ENCODE results near the gene RPTOR.

Gene RPTOR

DNA sequence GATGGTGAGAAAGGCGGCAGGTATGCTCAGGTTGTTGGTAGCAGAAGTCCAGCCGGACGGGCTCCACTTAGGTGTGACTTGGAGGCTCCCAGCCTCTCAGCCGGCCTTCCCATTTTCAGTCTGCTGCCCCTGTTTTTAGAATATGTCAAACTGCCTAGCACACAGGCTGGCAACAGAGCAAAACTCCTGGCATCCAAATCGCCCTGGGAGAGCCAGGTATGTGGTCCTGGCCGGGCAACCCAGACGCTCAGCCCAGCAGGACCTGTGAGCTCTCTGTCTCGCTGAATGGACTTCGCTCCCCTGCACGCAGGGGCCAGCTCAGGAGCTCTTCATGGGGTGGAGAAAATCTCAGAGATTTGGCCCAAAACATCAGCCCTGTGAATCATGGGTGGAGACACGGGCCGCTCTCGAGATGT, 299.1 kb downstream of the RPTOR start:
- no peak for TF ChIP-seq GABPA (IDR thresholded peaks at IDR 0.05; ENCODE audit: low read depth)
- no peak overlapping the region for H3K4me3 ChIP-seq (replicated peaks; ENCODE audit: insufficient read depth, low read length)
- no peak for DNase-seq (ENCODE audit: low read depth in 1 of 2, low spot score in 1 of 2)
- H3K27ac ChIP-seq (replicated peaks) = no peak overlapping the region
- no peaks in the 10 kb centered on the region for H3K27me3 ChIP-seq (ENCODE audit: insufficient read depth, poor library complexity, severe bottlenecking)

DNA sequence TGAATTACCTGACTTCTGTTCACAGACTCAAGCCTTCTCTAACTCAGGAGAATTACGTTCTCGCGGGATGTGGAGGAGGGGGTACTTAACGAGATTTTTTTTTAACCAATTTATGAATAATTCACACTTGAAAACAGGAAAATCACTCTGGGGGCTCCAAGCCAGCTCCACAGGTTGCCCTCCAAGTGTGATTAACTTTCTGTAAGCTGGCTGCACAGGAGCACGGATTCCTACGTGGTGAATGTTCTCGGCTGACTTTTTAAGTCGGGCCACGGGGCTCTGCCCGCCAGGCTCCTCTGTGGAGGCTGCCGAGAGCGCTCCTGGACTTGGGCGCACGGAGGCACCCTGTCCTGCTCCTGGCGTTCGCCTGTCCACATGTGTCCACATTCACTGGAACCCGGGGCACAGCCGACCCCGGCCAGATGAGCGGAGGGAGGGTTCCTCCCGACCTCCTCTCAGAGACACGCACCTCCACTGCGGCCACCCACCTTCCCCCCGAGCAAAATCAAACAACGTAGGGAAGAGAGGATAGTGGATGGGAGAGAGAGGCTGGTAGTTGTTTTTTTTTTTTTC, 299.9 kb downstream of the RPTOR start:
- Histone ChIP-seq H3K27me3 (ENCODE audit: insufficient read depth, poor library complexity, severe bottlenecking) (no peaks in the 10 kb centered on the region), H3K4me3 (replicated peaks; ENCODE audit: insufficient read depth, low read length) (no peak overlapping the region), H3K27ac (replicated peaks) (no peak overlapping the region)
- DNase-seq (ENCODE audit: low read depth in 1 of 2, low spot score in 1 of 2) = no peak
- TF ChIP-seq, protein P1, sequence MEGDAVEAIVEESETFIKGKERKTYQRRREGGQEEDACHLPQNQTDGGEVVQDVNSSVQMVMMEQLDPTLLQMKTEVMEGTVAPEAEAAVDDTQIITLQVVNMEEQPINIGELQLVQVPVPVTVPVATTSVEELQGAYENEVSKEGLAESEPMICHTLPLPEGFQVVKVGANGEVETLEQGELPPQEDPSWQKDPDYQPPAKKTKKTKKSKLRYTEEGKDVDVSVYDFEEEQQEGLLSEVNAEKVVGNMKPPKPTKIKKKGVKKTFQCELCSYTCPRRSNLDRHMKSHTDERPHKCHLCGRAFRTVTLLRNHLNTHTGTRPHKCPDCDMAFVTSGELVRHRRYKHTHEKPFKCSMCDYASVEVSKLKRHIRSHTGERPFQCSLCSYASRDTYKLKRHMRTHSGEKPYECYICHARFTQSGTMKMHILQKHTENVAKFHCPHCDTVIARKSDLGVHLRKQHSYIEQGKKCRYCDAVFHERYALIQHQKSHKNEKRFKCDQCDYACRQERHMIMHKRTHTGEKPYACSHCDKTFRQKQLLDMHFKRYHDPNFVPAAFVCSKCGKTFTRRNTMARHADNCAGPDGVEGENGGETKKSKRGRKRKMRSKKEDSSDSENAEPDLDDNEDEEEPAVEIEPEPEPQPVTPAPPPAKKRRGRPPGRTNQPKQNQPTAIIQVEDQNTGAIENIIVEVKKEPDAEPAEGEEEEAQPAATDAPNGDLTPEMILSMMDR (IDR thresholded peaks at IDR 0.05; ENCODE audit: insufficient read depth, low read length) = no peak
- TF ChIP-seq SPI1 (IDR thresholded peaks at IDR 0.05; ENCODE audit: borderline replicate concordance, low read depth) (no peak), POLR2AphosphoS5 (IDR thresholded peaks at IDR 0.05; ENCODE audit: low read depth) (no peak), GABPA (IDR thresholded peaks at IDR 0.05; ENCODE audit: low read depth) (no peak)
- TF ChIP-seq, protein P2, sequence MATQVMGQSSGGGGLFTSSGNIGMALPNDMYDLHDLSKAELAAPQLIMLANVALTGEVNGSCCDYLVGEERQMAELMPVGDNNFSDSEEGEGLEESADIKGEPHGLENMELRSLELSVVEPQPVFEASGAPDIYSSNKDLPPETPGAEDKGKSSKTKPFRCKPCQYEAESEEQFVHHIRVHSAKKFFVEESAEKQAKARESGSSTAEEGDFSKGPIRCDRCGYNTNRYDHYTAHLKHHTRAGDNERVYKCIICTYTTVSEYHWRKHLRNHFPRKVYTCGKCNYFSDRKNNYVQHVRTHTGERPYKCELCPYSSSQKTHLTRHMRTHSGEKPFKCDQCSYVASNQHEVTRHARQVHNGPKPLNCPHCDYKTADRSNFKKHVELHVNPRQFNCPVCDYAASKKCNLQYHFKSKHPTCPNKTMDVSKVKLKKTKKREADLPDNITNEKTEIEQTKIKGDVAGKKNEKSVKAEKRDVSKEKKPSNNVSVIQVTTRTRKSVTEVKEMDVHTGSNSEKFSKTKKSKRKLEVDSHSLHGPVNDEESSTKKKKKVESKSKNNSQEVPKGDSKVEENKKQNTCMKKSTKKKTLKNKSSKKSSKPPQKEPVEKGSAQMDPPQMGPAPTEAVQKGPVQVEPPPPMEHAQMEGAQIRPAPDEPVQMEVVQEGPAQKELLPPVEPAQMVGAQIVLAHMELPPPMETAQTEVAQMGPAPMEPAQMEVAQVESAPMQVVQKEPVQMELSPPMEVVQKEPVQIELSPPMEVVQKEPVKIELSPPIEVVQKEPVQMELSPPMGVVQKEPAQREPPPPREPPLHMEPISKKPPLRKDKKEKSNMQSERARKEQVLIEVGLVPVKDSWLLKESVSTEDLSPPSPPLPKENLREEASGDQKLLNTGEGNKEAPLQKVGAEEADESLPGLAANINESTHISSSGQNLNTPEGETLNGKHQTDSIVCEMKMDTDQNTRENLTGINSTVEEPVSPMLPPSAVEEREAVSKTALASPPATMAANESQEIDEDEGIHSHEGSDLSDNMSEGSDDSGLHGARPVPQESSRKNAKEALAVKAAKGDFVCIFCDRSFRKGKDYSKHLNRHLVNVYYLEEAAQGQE (IDR thresholded peaks at IDR 0.05; ENCODE audit: insufficient replicate concordance, low read depth) = no peak

DNA sequence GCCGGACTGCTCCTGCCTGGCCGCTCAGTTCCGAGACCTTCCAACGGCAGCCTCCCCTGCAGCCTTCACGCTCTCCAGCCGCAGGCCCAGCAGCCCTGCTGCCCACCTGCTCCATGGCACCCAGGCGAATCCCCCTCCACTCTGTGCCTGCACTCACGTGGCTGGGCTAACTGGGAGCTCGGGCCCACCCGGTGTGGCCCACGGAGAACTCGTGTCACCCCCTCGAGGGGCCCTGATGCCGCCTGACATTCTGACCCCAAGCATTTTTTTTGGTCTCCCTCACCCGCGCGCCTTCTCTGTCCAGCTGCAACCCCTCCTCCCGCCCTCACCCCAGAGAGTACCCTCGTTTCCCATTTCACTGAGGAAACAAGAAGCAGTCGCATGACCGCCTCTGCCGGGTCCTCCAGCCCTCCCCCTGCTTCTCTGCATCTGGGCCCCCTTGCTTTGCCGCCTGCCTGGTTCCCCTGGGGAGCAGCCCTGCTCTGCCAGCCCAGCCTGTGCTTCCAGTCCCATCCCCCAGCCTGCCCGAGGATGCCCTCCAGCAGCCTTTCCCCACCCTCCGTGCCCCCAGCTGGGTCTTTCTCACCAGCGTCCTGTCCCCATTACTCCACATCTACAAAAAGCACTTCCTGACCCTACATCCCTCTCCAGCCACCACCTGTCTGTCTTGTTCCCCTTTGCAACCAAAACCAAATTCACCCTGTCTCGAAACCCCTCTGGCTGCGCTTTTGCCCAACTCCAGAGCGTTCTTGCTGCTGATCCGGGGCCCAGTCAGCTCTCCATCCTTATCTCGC, 300.6 kb downstream of the RPTOR start:
- TF ChIP-seq, protein P2 (IDR thresholded peaks at IDR 0.05; ENCODE audit: insufficient replicate concordance, low read depth) = no peak
- TF ChIP-seq GABPA (IDR thresholded peaks at IDR 0.05; ENCODE audit: low read depth) = no peak
- TF ChIP-seq, protein P1 (IDR thresholded peaks at IDR 0.05; ENCODE audit: insufficient read depth, low read length) = no peak
- no peak for TF ChIP-seq POLR2AphosphoS5 (IDR thresholded peaks at IDR 0.05; ENCODE audit: low read depth)
- no peak overlapping the region for H3K4me3 ChIP-seq (replicated peaks; ENCODE audit: insufficient read depth, low read length)
- no peak overlapping the region for H3K27ac ChIP-seq (replicated peaks)
- no peak for DNase-seq (ENCODE audit: low read depth in 1 of 2, low spot score in 1 of 2)
- no peaks in the 10 kb centered on the region for H3K27me3 ChIP-seq (ENCODE audit: insufficient read depth, poor library complexity, severe bottlenecking)

DNA sequence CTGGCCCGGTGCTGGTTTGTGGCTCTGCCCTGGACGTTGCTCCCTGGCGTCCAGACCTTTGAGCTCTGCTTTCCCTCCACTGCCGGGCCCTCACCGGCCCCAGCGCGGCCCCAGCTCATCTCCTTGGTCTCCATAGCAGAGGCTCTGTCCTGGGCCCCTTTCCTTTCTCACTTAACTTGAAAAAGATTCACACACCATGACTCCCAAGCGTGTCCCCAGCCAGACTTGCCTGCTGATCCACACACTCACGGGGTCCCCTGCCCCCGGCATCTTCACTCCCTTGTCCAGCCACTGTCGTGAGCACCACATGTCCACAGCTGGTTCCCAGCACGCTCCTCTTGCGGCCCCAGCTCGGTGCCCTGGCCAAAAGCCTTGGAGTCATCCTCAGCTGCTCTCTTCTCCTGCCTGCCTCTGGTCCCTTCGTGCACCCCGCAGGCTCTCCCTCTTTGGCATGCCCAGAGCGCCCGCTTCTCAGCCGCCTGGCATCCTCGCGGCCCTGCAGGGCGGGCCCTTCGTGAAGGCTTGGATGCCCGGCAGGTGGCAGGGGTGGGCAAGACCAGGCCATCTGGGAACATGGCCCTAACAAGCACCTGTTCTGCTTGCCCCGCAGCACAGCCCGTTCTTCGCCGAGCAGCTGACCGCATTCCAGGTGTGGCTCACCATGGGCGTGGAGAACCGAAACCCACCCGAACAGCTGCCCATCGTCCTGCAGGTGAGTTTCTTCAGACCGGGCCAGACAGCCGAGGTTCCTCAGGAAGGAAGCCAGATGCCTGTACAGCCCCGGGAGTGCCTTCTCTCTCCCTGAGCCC, 301.4 kb downstream of the RPTOR start:
- Histone ChIP-seq H3K27me3 (ENCODE audit: insufficient read depth, poor library complexity, severe bottlenecking) (no peaks in the 10 kb centered on the region), H3K4me3 (replicated peaks; ENCODE audit: insufficient read depth, low read length) (no peak overlapping the region), H3K27ac (replicated peaks) (no peak overlapping the region)
- DNase-seq (ENCODE audit: low read depth in 1 of 2, low spot score in 1 of 2) = no peak
- TF ChIP-seq, protein P1 (IDR thresholded peaks at IDR 0.05; ENCODE audit: insufficient read depth, low read length) = no peak
- TF ChIP-seq POLR2AphosphoS5 (IDR thresholded peaks at IDR 0.05; ENCODE audit: low read depth) (no peak), SPI1 (IDR thresholded peaks at IDR 0.05; ENCODE audit: borderline replicate concordance, low read depth) (no peak), GABPA (IDR thresholded peaks at IDR 0.05; ENCODE audit: low read depth) (no peak)
- TF ChIP-seq, protein P2 (IDR thresholded peaks at IDR 0.05; ENCODE audit: insufficient replicate concordance, low read depth) = no peak
